Activated B cell treated with CpG ODN at 0.5 μM for 24 hours (primary cell): Measurements from ENCODE around the gene ADAMTS8. TPM values are rescaled to one million over a fixed set of nuclear protein-coding genes. Genes with fewer than 3 reads are reported as not detected.

Source experiments
- ATAC-seq: fragments of 200-7000 bp; cut with Tn5 transposase; one replicate; pipeline ENCODE4 v1.10.0; 2021; ENCODE audit warnings: low read depth, mild to moderate bottlenecking, moderate library complexity
- CTCF ChIA-PET: fragments of 350-600 bp; sonication (Branson Sonifier 250); formaldehyde crosslinking; loops from one replicate; lab custom pipeline; 2021; ENCODE audit warnings: antibody characterized with exemption; lab: Charles Lee
- POLR2A ChIA-PET: fragments of 350-600 bp; sonication (Branson Sonifier 250); formaldehyde crosslinking; loops from one replicate; lab custom pipeline; 2021; ENCODE audit warnings: antibody characterized with exemption; lab: Charles Lee
- DNase-seq: peaks from one replicate; pipeline ENCODE4 v3.0.0; 2022
- H3K27ac Mint-ChIP-seq: one replicate; pipeline ENCODE4 v1.8.0; 2020; ENCODE audit warnings: mixed read lengths
- H3K27me3 Mint-ChIP-seq: one replicate; pipeline ENCODE4 v1.8.0; 2021; ENCODE audit warnings: mixed read lengths
- H3K36me3 Mint-ChIP-seq: one replicate; pipeline ENCODE4 v1.8.0; 2021; ENCODE audit warnings: low read depth, mixed read lengths
- H3K4me1 Mint-ChIP-seq: one replicate; pipeline ENCODE4 v1.8.0; 2021; ENCODE audit warnings: mixed read lengths
- H3K4me3 Mint-ChIP-seq: one replicate; pipeline ENCODE4 v1.8.0; 2020; ENCODE audit warnings: mild to moderate bottlenecking, mixed read lengths
- H3K9me3 Mint-ChIP-seq: one replicate; pipeline ENCODE4 v1.8.0; 2020; ENCODE audit warnings: mixed read lengths
- intact Hi-C: fragments of 100-400 bp; cut with micrococcal nuclease; formaldehyde crosslinking; loops from one replicate; pipeline ENCODE4 v1.15.1; 2024
- total RNA-seq: library from RNA; stranded (reverse); gene quantifications from 2 replicates; pipeline ENCODE4 v1.2.3, GENCODE V29; 2022
- TF ChIP-seq, protein P1 (sequence below): fragments of 200-600 bp; IDR thresholded peaks from one replicate; pipeline ENCODE4 v1.8.0; 2022; ENCODE audit warnings: antibody characterized with exemption, mild to moderate bottlenecking

Gene ADAMTS8
- total RNA-seq, 1 donor from 2014 or later, result not detected

DNA sequence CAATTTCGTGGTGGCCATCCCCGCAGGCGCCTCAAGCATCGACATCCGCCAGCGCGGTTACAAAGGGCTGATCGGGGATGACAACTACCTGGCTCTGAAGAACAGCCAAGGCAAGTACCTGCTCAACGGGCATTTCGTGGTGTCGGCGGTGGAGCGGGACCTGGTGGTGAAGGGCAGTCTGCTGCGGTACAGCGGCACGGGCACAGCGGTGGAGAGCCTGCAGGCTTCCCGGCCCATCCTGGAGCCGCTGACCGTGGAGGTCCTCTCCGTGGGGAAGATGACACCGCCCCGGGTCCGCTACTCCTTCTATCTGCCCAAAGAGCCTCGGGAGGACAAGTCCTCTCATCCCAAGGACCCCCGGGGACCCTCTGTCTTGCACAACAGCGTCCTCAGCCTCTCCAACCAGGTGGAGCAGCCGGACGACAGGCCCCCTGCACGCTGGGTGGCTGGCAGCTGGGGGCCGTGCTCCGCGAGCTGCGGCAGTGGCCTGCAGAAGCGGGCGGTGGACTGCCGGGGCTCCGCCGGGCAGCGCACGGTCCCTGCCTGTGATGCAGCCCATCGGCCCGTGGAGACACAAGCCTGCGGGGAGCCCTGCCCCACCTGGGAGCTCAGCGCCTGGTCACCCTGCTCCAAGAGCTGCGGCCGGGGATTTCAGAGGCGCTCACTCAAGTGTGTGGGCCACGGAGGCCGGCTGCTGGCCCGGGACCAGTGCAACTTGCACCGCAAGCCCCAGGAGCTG is 44.8 kb upstream of the ADAMTS8 start:
- Mint-ChIP-seq H3K4me3 (no peak overlapping the region), H3K36me3 (no peaks in the 10 kb centered on the region), H3K4me1 (no peaks in the 10 kb centered on the region), H3K27ac (no peak overlapping the region), H3K27me3 (no peaks in the 10 kb centered on the region), H3K9me3 (no peaks in the 10 kb centered on the region)
- ATAC-seq (no peak), DNase-seq (no peak)
- POLR2A ChIA-PET, result no interaction called here
- CTCF ChIA-PET, result no interaction called here
- TF ChIP-seq, protein P1, sequence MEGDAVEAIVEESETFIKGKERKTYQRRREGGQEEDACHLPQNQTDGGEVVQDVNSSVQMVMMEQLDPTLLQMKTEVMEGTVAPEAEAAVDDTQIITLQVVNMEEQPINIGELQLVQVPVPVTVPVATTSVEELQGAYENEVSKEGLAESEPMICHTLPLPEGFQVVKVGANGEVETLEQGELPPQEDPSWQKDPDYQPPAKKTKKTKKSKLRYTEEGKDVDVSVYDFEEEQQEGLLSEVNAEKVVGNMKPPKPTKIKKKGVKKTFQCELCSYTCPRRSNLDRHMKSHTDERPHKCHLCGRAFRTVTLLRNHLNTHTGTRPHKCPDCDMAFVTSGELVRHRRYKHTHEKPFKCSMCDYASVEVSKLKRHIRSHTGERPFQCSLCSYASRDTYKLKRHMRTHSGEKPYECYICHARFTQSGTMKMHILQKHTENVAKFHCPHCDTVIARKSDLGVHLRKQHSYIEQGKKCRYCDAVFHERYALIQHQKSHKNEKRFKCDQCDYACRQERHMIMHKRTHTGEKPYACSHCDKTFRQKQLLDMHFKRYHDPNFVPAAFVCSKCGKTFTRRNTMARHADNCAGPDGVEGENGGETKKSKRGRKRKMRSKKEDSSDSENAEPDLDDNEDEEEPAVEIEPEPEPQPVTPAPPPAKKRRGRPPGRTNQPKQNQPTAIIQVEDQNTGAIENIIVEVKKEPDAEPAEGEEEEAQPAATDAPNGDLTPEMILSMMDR, result no peak
- intact Hi-C loops, result no loop called here

DNA sequence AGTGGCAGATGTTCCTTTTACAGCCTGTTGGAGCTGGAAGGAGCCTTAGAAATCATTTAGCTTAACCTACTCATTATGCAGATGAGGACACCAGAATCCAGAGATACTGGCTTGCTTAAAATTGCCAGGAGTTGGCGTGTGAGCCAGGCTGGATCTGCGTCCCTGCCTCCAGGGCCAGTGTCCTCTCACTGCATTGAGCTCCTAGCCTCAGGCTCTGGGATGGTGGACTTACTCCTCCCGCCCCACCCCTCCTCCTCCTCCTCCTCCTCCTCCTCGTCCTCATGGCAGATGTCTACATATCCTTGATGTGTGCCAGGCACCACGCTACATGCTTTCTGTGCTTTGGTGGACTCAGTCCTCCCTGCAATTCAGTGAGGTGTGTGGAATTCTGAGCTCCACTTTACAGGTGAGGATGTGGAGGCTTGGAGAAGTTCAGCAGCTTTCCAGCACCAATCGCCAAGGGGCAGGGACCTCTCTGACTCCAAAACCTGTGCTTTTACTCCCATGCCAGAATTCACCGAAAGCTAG is 44.1 kb upstream of the ADAMTS8 start:
- DNase-seq (no peak), ATAC-seq (no peak)
- Mint-ChIP-seq H3K36me3 (no peaks in the 10 kb centered on the region), H3K27me3 (no peaks in the 10 kb centered on the region), H3K4me1 (no peaks in the 10 kb centered on the region), H3K9me3 (no peaks in the 10 kb centered on the region), H3K27ac (no peak overlapping the region), H3K4me3 (no peak overlapping the region)
- CTCF ChIA-PET, result no interaction called here
- TF ChIP-seq, protein P1, result no peak
- POLR2A ChIA-PET, result no interaction called here
- intact Hi-C loops, result no loop called here

DNA sequence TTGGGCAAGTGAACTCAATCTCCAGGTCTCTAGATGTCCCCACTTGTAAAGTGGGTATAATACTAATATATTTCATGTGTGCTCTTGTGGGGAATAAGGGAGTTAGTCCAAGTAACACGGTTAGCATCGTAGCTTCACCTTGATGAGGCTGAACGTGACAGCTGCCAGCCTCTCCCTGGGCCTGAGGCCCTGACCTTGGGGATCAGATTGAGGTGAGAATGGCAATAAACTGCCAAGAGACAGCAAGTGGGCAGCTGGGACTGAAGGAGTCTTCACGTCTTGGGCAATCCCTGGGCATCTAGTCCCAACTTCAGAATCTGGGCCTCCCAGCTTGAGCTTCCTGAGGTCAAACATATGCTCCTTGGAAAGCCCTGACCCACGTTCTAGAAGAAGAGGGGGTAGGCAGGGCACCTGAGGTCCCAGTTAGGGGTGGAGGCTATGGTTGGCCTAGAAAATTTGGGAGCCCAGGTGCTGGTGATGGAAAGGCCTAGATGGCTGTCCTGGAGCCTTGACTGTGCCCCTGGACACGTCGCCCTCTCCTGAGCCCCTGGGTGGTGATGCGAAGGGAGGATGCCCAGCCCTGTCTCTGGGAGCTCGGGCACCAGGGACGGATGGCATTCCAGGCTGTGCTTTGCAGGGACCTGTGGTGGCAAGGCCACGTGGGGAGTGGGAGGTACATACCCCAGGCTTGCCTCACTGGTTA is 43.5 kb upstream of the ADAMTS8 start:
- Mint-ChIP-seq H3K27me3 (no peaks in the 10 kb centered on the region), H3K4me3 (no peak overlapping the region), H3K4me1 (no peaks in the 10 kb centered on the region), H3K27ac (no peak overlapping the region), H3K9me3 (no peaks in the 10 kb centered on the region), H3K36me3 (no peaks in the 10 kb centered on the region)
- no peak for DNase-seq
- no peak for ATAC-seq
- intact Hi-C loops, result no loop called here
- ChIA-PET CTCF (no interaction called here), POLR2A (no interaction called here)
- TF ChIP-seq, protein P1, result no peak

DNA sequence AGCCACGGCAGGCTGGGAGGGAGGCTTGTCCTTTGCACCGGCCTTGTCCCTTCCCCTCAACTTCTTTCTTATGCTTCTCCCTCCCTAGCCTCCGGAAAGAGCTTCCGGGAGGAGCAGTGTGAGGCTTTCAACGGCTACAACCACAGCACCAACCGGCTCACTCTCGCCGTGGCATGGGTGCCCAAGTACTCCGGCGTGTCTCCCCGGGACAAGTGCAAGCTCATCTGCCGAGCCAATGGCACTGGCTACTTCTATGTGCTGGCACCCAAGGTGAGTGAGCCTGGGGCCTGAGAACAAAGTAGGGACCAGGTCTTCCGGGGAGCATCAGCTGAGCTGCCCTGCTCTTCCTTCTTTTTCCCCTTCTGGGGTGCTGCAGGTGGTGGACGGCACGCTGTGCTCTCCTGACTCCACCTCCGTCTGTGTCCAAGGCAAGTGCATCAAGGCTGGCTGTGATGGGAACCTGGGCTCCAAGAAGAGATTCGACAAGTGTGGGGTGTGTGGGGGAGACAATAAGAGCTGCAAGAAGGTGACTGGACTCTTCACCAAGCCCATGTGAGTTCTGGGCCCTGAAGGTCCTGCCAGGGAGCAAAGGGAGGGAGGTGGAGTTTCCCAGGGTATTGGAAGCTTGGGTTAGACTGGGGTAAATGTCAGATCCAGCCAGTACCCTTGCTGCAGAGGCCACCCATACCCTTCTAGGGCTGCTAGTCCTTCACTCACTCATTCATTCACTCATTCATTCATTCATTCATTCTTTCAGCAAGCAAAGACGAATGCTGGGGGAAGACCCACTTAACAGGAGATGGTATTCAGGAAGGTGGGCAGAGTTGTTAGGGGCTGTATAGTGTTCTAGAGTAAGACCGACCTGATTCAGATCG is 42.7 kb upstream of the ADAMTS8 start:
- Mint-ChIP-seq H3K4me1 (no peaks in the 10 kb centered on the region), H3K27me3 (no peaks in the 10 kb centered on the region), H3K36me3 (no peaks in the 10 kb centered on the region), H3K9me3 (no peaks in the 10 kb centered on the region), H3K27ac (no peak overlapping the region), H3K4me3 (no peak overlapping the region)
- POLR2A ChIA-PET, result no interaction called here
- TF ChIP-seq, protein P1, result no peak
- CTCF ChIA-PET, result no interaction called here
- DNase-seq (no peak), ATAC-seq (no peak)
- intact Hi-C loops, result no loop called here
